ENCODE data around the gene GRIN3A.

DNA sequence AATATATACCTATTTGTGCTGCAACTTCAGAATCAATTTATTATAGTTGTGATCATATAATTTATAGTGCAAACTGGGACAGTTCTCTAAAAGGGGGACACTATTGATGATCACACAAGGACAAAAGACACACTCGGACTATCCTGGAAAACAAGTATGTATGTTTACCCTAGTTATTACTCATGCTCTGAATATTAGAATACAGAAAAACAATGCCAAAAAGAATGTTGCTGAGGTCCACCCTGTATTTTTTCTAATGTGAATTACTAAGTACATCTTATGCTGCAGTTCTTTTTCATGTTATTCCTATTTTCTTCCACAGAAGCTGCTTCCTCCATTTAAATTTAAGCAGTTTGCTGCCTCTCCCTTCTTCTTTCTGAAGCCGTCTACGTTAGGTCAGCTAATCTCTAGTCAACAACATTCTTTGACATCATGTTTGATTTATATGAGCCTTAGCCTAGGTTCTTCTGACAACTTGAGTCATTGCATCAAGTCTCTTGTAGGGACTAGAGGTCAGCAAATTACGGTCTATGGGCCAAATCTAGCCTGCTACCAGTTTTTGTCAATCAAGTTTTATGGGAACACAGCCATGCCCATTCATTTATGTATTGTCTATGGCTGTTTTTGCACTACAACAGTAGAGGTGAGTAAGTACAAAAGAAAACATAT lies 103.6 kb downstream of the GRIN3A start:
- TF ChIP-seq, protein P1, sequence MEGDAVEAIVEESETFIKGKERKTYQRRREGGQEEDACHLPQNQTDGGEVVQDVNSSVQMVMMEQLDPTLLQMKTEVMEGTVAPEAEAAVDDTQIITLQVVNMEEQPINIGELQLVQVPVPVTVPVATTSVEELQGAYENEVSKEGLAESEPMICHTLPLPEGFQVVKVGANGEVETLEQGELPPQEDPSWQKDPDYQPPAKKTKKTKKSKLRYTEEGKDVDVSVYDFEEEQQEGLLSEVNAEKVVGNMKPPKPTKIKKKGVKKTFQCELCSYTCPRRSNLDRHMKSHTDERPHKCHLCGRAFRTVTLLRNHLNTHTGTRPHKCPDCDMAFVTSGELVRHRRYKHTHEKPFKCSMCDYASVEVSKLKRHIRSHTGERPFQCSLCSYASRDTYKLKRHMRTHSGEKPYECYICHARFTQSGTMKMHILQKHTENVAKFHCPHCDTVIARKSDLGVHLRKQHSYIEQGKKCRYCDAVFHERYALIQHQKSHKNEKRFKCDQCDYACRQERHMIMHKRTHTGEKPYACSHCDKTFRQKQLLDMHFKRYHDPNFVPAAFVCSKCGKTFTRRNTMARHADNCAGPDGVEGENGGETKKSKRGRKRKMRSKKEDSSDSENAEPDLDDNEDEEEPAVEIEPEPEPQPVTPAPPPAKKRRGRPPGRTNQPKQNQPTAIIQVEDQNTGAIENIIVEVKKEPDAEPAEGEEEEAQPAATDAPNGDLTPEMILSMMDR (IDR thresholded peaks at IDR 0.05), result no peak
- TF ChIP-seq EP300 (IDR thresholded peaks at IDR 0.05), result no peak
